Central memory CD8-positive, alpha-beta T cell (primary cell): ENCODE measurements around the gene ZNF414.

Experiments
- ATAC-seq: fragments of 150-1000 bp; cut with Tn5 transposase; replicated peaks from 2 replicates; pipeline ENCODE4 v1.10.0; 2022; ENCODE audit warnings: mild to moderate bottlenecking, moderate FRiP score, moderate number of reproducible peaks; ENCODE audit not compliant: poor library complexity, severe bottlenecking; ENCODE audit errors: extremely low read depth
- DNase-seq, 2 donors: peaks; one replicate each; pipeline ENCODE4 v3.0.0; 2021; ENCODE audit warnings: low spot score in 2 of 2
- H3K27ac Mint-ChIP-seq: one replicate; pipeline ENCODE4 v1.8.0; 2022; ENCODE audit warnings: low read depth, mild to moderate bottlenecking, moderate library complexity, mixed read lengths
- H3K27me3 Mint-ChIP-seq: one replicate; pipeline ENCODE4 v1.8.0; 2022; ENCODE audit warnings: mixed read lengths
- H3K36me3 Mint-ChIP-seq: one replicate; pipeline ENCODE4 v1.8.0; 2022; ENCODE audit warnings: mild to moderate bottlenecking, moderate library complexity, mixed read lengths; ENCODE audit not compliant: insufficient read depth
- H3K4me1 Mint-ChIP-seq: one replicate; pipeline ENCODE4 v1.8.0; 2022; ENCODE audit warnings: mixed read lengths
- H3K4me3 Mint-ChIP-seq: one replicate; pipeline ENCODE4 v1.8.0; 2022; ENCODE audit warnings: mild to moderate bottlenecking, moderate library complexity, mixed read lengths
- H3K9me3 Mint-ChIP-seq: one replicate; pipeline ENCODE4 v1.8.0; 2022; ENCODE audit warnings: mixed read lengths

ZNF414 gene

DNA sequence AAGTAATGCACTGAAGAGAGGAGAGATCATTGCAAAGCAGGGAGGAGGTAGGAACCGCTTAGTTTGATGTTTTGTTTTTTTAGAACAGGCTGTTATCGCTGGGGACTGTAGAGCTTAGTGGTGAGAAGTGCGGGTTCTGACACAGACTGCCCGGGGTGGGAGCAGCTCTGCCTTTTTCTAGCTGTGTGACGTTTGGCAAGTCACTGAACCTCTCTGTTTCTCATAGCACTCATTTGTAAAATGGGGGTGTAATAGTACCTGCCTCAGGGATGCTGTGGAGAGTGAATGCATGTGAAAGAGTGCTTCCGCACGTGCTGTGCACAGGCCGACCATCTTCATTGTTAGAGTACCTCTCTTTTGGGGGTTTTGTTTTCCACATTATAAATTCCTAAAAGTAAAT lies 30.8 kb downstream of the ZNF414 start:
- H3K27me3 Mint-ChIP-seq = no peaks in the 10 kb centered on the region
- H3K4me1 Mint-ChIP-seq = peaks cover 57% of the 10 kb centered on the region
- H3K9me3 Mint-ChIP-seq = no peaks in the 10 kb centered on the region
- no peak overlapping the region for H3K4me3 Mint-ChIP-seq
- ATAC-seq = no peak
- DNase-seq = no peak
- H3K27ac Mint-ChIP-seq = no peak overlapping the region
- H3K36me3 Mint-ChIP-seq = peaks cover 81% of the 10 kb centered on the region

GRCh38 chr19:8482696-8483095 lies 31.3 kb downstream of the ZNF414 start:
- H3K4me1 Mint-ChIP-seq = peaks cover 57% of the 10 kb centered on the region
- H3K4me3 Mint-ChIP-seq = no peak overlapping the region
- no peak for ATAC-seq
- no peaks in the 10 kb centered on the region for H3K9me3 Mint-ChIP-seq
- no peaks in the 10 kb centered on the region for H3K27me3 Mint-ChIP-seq
- peaks cover 82% of the 10 kb centered on the region for H3K36me3 Mint-ChIP-seq
- no peak overlapping the region for H3K27ac Mint-ChIP-seq
- no peak for DNase-seq

DNA sequence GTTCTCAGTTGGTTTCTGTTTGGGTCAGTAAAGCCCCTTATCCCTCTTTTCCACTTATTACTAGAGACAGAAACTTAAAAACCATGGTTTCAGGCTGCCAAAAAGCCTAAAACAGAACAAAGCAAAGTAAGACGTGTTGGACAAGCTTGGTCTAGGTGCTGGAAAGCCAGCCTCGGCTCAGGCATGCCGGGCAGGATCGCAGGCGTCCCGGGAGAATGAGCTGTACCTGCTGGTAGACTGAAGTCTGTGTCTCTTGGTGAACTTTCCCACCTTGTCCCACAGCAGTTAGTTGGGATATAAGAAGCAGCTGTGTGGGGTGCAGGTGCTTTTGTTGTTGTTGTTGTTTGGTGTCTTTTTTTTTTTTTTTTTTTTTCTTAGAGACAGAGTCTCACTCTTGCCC lies 32.4 kb downstream of the ZNF414 start:
- Mint-ChIP-seq H3K4me1 (peaks cover 50% of the 10 kb centered on the region), H3K27me3 (no peaks in the 10 kb centered on the region), H3K4me3 (no peak overlapping the region), H3K27ac (peak overlapping the region; percentile 67), H3K9me3 (no peaks in the 10 kb centered on the region), H3K36me3 (peaks cover 76% of the 10 kb centered on the region)
- DNase-seq (no peak), ATAC-seq (no peak)

DNA sequence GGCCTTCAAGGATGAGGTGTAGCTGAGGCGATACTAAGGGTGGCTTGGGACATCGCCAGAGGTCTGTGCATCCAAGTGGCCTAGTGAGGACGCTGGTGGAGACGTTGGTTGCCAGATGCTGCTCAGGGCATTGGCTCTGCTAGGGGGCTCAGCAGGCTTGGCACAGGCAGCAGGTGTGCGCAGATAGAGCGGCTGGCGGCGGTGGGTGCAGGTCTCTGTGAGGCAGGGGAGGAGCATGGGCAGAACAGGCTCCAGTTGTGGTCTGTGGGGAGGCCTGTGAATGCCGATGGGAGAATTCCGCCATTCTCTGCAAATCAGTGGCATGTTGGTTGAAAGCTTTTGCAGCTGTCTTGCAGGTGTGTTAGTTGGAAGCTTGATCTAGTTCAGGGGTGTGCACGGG lies 32.8 kb downstream of the ZNF414 start:
- Mint-ChIP-seq H3K36me3 (peaks cover 76% of the 10 kb centered on the region), H3K4me1 (peaks cover 49% of the 10 kb centered on the region), H3K9me3 (no peaks in the 10 kb centered on the region), H3K27me3 (no peaks in the 10 kb centered on the region), H3K27ac (peak overlapping the region; percentile 67), H3K4me3 (peak overlapping the region; percentile 36)
- DNase-seq = no peak
- no peak for ATAC-seq

GRCh38 chr19:8478598-8478997 lies 35.4 kb downstream of the ZNF414 start:
- peak overlapping the region; percentile 35 for H3K4me3 Mint-ChIP-seq
- H3K4me1 Mint-ChIP-seq = peaks cover 51% of the 10 kb centered on the region
- no peaks in the 10 kb centered on the region for H3K9me3 Mint-ChIP-seq
- H3K36me3 Mint-ChIP-seq = peaks cover 76% of the 10 kb centered on the region
- ATAC-seq = no peak
- H3K27ac Mint-ChIP-seq = peak overlapping the region; percentile 19
- DNase-seq = no peak
- H3K27me3 Mint-ChIP-seq = no peaks in the 10 kb centered on the region

- no peaks in the 10 kb centered on the region for H3K9me3 Mint-ChIP-seq
- H3K27ac Mint-ChIP-seq = peak overlapping the region; percentile 19
- ATAC-seq (peak; percentile 43), DNase-seq (no peak)
- peaks cover 46% of the 10 kb centered on the region for H3K4me1 Mint-ChIP-seq
- no peaks in the 10 kb centered on the region for H3K27me3 Mint-ChIP-seq
- H3K36me3 Mint-ChIP-seq = peaks cover 74% of the 10 kb centered on the region
- H3K4me3 Mint-ChIP-seq = peak overlapping the region; percentile 35
Measured at GRCh38 chr19:8477889-8478288, 36.1 kb downstream of the ZNF414 start.

DNA sequence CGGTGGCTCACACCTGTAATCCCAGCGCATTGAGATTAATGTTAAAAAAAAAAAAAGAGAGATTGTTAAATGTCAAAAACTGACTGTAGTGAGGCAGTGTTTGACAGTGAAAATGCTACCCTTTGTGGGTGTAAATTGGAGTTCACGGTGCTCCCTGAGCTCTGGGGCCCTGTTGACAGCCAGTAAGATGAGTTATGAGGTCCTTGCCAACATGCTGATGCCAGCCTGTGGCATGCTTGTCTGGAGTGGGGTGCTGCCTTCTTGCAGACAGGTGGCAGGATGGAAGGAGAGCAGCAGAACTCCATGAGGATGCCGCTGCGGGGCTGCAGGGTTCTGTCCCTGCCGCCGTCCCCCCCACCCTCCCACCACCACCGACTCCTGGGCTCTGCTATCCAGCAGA lies 37.4 kb downstream of the ZNF414 start:
- H3K27ac Mint-ChIP-seq = no peak overlapping the region

DNA sequence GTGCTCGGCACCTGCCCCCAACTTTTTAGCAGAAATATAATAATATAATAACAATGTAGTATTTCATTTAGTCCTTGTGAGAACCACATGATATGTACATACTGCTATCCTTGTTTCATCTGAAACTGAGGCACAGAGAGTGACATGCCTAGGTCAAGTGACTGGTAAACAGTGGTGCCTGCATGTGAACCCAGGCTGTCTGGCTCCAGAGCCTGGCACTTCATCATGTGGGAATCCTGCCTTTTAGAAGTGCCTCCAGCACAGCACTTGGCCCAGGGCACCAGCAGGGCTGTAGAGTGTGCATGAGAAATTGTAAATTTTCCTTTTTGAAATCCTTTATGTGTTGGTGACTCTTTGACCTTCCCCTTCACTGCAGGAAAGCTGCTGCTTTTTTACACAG lies 39.0 kb downstream of the ZNF414 start:
- H3K4me1 Mint-ChIP-seq = peaks cover 24% of the 10 kb centered on the region
- peaks cover 79% of the 10 kb centered on the region for H3K36me3 Mint-ChIP-seq
- H3K27ac Mint-ChIP-seq = no peak overlapping the region
- H3K27me3 Mint-ChIP-seq = no peaks in the 10 kb centered on the region
- no peak for DNase-seq
- no peak overlapping the region for H3K4me3 Mint-ChIP-seq
- ATAC-seq = no peak
- H3K9me3 Mint-ChIP-seq = no peaks in the 10 kb centered on the region

More for the DNA sequence above, 37.4 kb downstream of the ZNF414 start:
- no peaks in the 10 kb centered on the region for H3K9me3 Mint-ChIP-seq
- no peak overlapping the region for H3K4me3 Mint-ChIP-seq
- DNase-seq (no peak), ATAC-seq (no peak)
- peaks cover 74% of the 10 kb centered on the region for H3K36me3 Mint-ChIP-seq
- no peaks in the 10 kb centered on the region for H3K27me3 Mint-ChIP-seq
- H3K4me1 Mint-ChIP-seq = peaks cover 35% of the 10 kb centered on the region

DNA sequence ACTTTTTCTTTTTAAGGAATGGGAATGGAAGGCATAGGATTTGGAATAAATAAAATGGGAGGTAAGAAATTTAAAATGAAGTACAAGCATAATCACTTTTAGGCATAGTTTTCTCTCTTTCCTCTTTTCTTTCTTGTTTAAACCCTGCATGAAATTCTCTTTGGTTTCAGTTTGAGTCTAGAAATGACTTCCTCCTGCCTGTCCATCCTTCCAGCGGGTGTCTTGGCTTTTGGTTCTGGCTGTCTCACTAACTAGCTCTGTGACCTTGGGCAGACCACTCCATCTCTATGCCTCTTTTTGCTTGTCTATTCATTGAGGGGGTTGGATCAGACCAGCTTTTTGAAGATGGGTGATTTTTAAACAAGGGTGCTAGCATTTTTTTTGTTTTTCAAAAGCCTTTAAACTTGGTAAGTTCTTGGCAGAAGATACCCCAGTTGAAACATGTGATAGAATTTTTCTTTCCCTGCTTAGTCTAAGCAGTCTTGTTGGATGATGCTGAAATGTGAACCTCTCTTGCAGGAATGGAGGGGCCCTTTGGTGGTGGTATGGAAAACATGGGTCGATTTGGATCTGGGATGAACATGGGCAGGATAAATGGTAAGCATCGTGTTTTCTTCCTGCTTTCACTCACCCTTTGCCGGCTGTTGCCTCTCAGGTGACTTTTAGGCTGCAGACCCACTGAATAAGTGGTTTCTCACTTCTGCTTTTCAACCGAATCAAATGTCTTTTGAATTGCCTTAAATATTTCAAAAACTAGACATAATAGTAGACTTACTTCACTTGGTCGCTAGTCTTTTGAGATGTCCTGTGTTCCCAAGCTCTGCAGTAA lies 40.1 kb downstream of the ZNF414 start:
- Mint-ChIP-seq H3K27me3 (no peaks in the 10 kb centered on the region), H3K36me3 (peaks cover 83% of the 10 kb centered on the region), H3K4me3 (no peak overlapping the region), H3K4me1 (peaks cover 32% of the 10 kb centered on the region), H3K9me3 (no peaks in the 10 kb centered on the region), H3K27ac (no peak overlapping the region)
- DNase-seq (no peak), ATAC-seq (no peak)

GRCh38 chr19:8469613-8470368 lies 44.2 kb downstream of the ZNF414 start:
- Mint-ChIP-seq H3K9me3 (no peaks in the 10 kb centered on the region), H3K27ac (no peak overlapping the region), H3K4me3 (peak overlapping the region; percentile 16), H3K36me3 (peaks cover 93% of the 10 kb centered on the region), H3K4me1 (peaks cover 24% of the 10 kb centered on the region), H3K27me3 (no peaks in the 10 kb centered on the region)
- ATAC-seq = no peak
- no peak for DNase-seq

- peaks cover 26% of the 10 kb centered on the region for H3K4me1 Mint-ChIP-seq
- peak overlapping the region; percentile 16 for H3K4me3 Mint-ChIP-seq
- H3K27me3 Mint-ChIP-seq = no peaks in the 10 kb centered on the region
- DNase-seq = no peak
- peak overlapping the region; percentile 20 for H3K27ac Mint-ChIP-seq
- peaks cover 95% of the 10 kb centered on the region for H3K36me3 Mint-ChIP-seq
- no peaks in the 10 kb centered on the region for H3K9me3 Mint-ChIP-seq
- ATAC-seq = no peak
Measured at GRCh38 chr19:8468761-8469373, 45.1 kb downstream of the ZNF414 start.

DNA sequence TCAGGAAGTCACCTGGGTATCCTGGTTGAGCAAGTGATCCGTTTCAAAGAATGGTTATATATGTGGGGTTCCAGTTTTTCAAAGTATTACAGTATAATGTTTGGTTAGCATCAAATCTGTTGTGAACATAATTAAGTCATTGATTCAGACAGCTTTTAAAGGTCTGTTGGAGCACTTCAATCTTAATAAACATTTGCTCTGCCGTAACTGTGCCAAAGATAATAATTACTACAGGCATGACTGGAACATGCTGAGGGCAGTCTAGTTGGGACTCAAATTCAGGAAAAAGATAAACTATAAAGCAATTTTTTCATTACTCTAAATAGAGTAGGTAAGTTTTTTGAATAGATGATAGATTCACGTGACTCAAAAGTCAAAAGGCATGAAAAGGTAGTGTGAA lies 45.8 kb downstream of the ZNF414 start:
- no peak overlapping the region for H3K27ac Mint-ChIP-seq
- ATAC-seq (no peak), DNase-seq (no peak)
- H3K9me3 Mint-ChIP-seq = no peaks in the 10 kb centered on the region
- peaks cover 32% of the 10 kb centered on the region for H3K4me1 Mint-ChIP-seq
- H3K27me3 Mint-ChIP-seq = no peaks in the 10 kb centered on the region
- no peak overlapping the region for H3K4me3 Mint-ChIP-seq
- H3K36me3 Mint-ChIP-seq = peaks cover 97% of the 10 kb centered on the region
